HepG2 (cell line): ENCODE data around the gene FBXL7. TPM values are rescaled to one million over a fixed set of nuclear protein-coding genes. Genes with fewer than 3 reads are reported as not detected.

Experiments used
- ATAC-seq: fragments of 200-7000 bp; cut with Tn5 transposase; 3 replicates; pipeline ENCODE4 v1.9.1; 2020; ENCODE audit warnings: mild to moderate bottlenecking, moderate library complexity
- BruUV-seq: library from RNA; stranded (reverse); fragments of 400-500 nt; replicated peaks from 2 replicates; lab custom pipeline; 2021; lab: Mats Ljungman, UMichigan
- CTCF ChIA-PET: fragments of 300-600 bp; formaldehyde crosslinking; extraction: SDS; loops from one replicate; lab custom pipeline; 2021; ENCODE audit warnings: low total read pairs, inconsistent platforms, low intra/inter-chr PET ratio; lab: Yijun Ruan, JAX
- POLR2A ChIA-PET: fragments of 350-600 bp; sonication (Branson Sonifier 250); formaldehyde crosslinking; loops from one replicate; lab custom pipeline; 2020; ENCODE audit warnings: antibody characterized with exemption, inconsistent platforms; lab: Yijun Ruan, JAX
- DNase-seq: peaks from one replicate; pipeline ENCODE4 v3.0.0-alpha.2; 2015; ENCODE audit warnings: low spot score
- FAIRE-seq: peaks from 3 replicates; lab custom pipeline; 2011; peaks lifted over from hg19 to GRCh38; lab: Jason Lieb, UNC
- H2AFZ ChIP-seq: one replicate; pipeline ENCODE4 v1.6.1; 2011; ENCODE audit warnings: low read length, inconsistent platforms
- H3K27ac ChIP-seq: fragments of 300-600 bp; 3 replicates; pipeline ENCODE4 v1.8.0; 2011; ENCODE audit warnings: mixed run types, mild to moderate bottlenecking, mixed read lengths, low read length, inconsistent platforms; ENCODE audit not compliant: insufficient read depth; ENCODE audit errors: extremely low read length
- H3K27me3 ChIP-seq, 2 experiments: fragments of 200-600 bp in 1 of 2; 2 replicates in 1 of 2; 3 replicates in 1 of 2; pipeline versions ENCODE4 v1.6.0 to v1.8.0; 2011; ENCODE audit warnings: low read length in 2 of 2, mild to moderate bottlenecking in 2 of 2, moderate library complexity in 2 of 2, inconsistent platforms in 1 of 2; ENCODE audit not compliant: insufficient read depth in 2 of 2, control insufficient read depth in 1 of 2
- H3K36me3 ChIP-seq, 2 experiments: fragments of 200-600 bp in 1 of 2; replicated peaks in 1 of 2; 2 replicates in 1 of 2; 3 replicates in 1 of 2; pipeline versions ENCODE4 v1.5.1 to v1.8.0; 2011; ENCODE audit warnings: low read length in 2 of 2, inconsistent platforms in 1 of 2; ENCODE audit not compliant: insufficient read depth in 2 of 2, control insufficient read depth in 1 of 2
- H3K4me1 ChIP-seq: 2 replicates; pipeline ENCODE4 v1.5.1; 2012; ENCODE audit warnings: low read length, inconsistent platforms; ENCODE audit not compliant: insufficient read depth
- H3K4me2 ChIP-seq: 2 replicates; pipeline ENCODE4 v1.6.0; 2011; ENCODE audit warnings: low read depth, low read length, inconsistent platforms
- H3K4me3 ChIP-seq, 3 experiments: fragments of 200-600 bp in 1 of 3; sonication (generic), shearing (Covaris generic) in 1 of 3; replicated peaks in 1 of 3; 2 replicates each; pipeline ENCODE4 v1.5.1; 2011 to 2016; ENCODE audit warnings: low read length in 3 of 3, inconsistent platforms in 2 of 3, low read depth in 2 of 3, mild to moderate bottlenecking in 2 of 3, control low read depth in 1 of 3, mixed read lengths in 1 of 3; ENCODE audit not compliant: insufficient read depth in 1 of 3
- H3K79me2 ChIP-seq: one replicate; pipeline ENCODE4 v1.6.1; 2011; ENCODE audit warnings: low read length, inconsistent platforms; ENCODE audit not compliant: insufficient read depth
- H3K9ac ChIP-seq: 2 replicates; pipeline ENCODE4 v1.6.0; 2011; ENCODE audit warnings: mild to moderate bottlenecking, low read depth, low read length, inconsistent platforms; ENCODE audit not compliant: insufficient read depth
- H3K9me3 ChIP-seq: 2 replicates; pipeline ENCODE4 v1.5.1; 2012; ENCODE audit warnings: mild to moderate bottlenecking, low read length
- H4K20me1 ChIP-seq: 2 replicates; pipeline ENCODE4 v1.6.0; 2011; ENCODE audit warnings: inconsistent platforms, mild to moderate bottlenecking, low read length, moderate library complexity; ENCODE audit not compliant: insufficient read depth
- CTCF ChIP-seq: sonication (generic); formaldehyde crosslinking; IDR thresholded peaks from 2 replicates; pipeline ENCODE4 v1.5.0; 2020; ENCODE audit warnings: mild to moderate bottlenecking, missing genetic modification reagents, moderate library complexity
- HOXA5 ChIP-seq: sonication (generic); formaldehyde crosslinking; IDR thresholded peaks from 2 replicates; pipeline ENCODE4 v1.4.0; 2020; ENCODE audit warnings: missing genetic modification reagents
- KIAA2018 ChIP-seq: sonication (generic); formaldehyde crosslinking; IDR thresholded peaks from 2 replicates; pipeline ENCODE4 v1.5.0; 2020; ENCODE audit warnings: mild to moderate bottlenecking, missing genetic modification reagents, borderline replicate concordance
- MIER2 ChIP-seq: IDR thresholded peaks from 2 replicates; pipeline ENCODE4 v1.6.1; 2016; ENCODE audit warnings: missing biosample characterization, missing genetic modification reagents
- WGBS: methylation state at CpG from one replicate; pipeline ENCODE4 v1.1.6; 2017; ENCODE audit warnings: low lambda C conversion rate; 5-methylcytosine and 5-hydroxymethylcytosine counted together
- in situ Hi-C: cut with HindIII; loops from 2 replicates; pipeline ENCODE4 v1.10.0; 2017; ENCODE audit warnings: low pct_unique_long_range_greater_than_20kb; ENCODE audit not compliant: extremely low pct_ligation_motif_present
- intact Hi-C: fragments of 100-400 bp; cut with micrococcal nuclease; formaldehyde crosslinking; loops from one replicate; pipeline ENCODE4 v1.10.0; 2022; ENCODE audit not compliant: unreplicated experiment
- polyA plus RNA-seq, 8 experiments: library from polyadenylated mRNA; depleted of rRNA in 3 of 8; stranded (reverse) in 7 of 8; unstranded in 1 of 8; fragments of >200 nt; fragmentation: Illumina TruSeq in 4 of 8; extraction: Trizol in 4 of 8; gene quantifications; 2 replicates each; pipeline versions ENCODE4 v1.2.1 to v1.2.3, GENCODE V29; 2011 to 2016; ENCODE audit warnings: low read depth in 4 of 8, missing spikeins in 1 of 8, mixed read lengths in 1 of 8; ENCODE audit not compliant: insufficient read depth in 1 of 8
- total RNA-seq, 5 experiments: library from RNA; depleted of rRNA; stranded (reverse); fragments of >200 nt; fragmentation: Illumina TruSeq; extraction: Trizol; gene quantifications; 2 replicates each; pipeline ENCODE4 v1.2.3, GENCODE V29; 2016; ENCODE audit warnings: low read depth in 1 of 5

The FBXL7 gene
- total and polyA plus RNA-seq, 2 of the 13 experiments (the other 11 are each of a cell fraction or from before 2014, with no cell fraction given), result 0.07 TPM; not detected in 1

GRCh38 chr5:15734058-15734457 is 234.1 kb downstream of the FBXL7 start:
- Histone ChIP-seq H3K9ac (no peak overlapping the region), H3K9me3 (no peaks in the 10 kb centered on the region; the same call in 1 of the 2 replicates), H3K36me3 (no peaks in the 10 kb centered on the region), H3K27me3 (no peaks in the 10 kb centered on the region), H3K27ac (no peak overlapping the region), H3K4me3 (no peak overlapping the region), H3K4me2 (no peak overlapping the region), H3K4me1 (no peaks in the 10 kb centered on the region), H3K79me2 (no peaks in the 10 kb centered on the region), H2AFZ (no peak overlapping the region), H4K20me1 (no peaks in the 10 kb centered on the region)
- intact Hi-C loops (no loop called here), in situ Hi-C loops (no loop called here)
- no peak for TF ChIP-seq HOXA5 (CRISPR knock-in tag)
- TF ChIP-seq CTCF, result 0 out of 2 replicates have a peak, but pooled peaks have one; percentile 13
- TF ChIP-seq MIER2, result 0 out of 2 replicates have a peak, but pooled peaks have one; percentile 26
- no peak for FAIRE-seq
- POLR2A ChIA-PET, result no interaction called here
- 8% methylated on average over 7 of the region's 7 CpGs for WGBS
- peak; percentile 54; the same call in 2 of the 3 replicates for ATAC-seq
- no peak for DNase-seq
- CTCF ChIA-PET, result no interaction called here
- no TSS peak for BruUV-seq

GRCh38 chr5:15737036-15737821 is 237.2 kb downstream of the FBXL7 start:
- no peak for ATAC-seq
- no peak for DNase-seq
- intact Hi-C loops, result no loop called here
- FAIRE-seq, result no peak
- in situ Hi-C loops, result no loop called here
- Histone ChIP-seq H3K36me3 (no peaks in the 10 kb centered on the region), H3K4me1 (no peaks in the 10 kb centered on the region), H3K27ac (no peak overlapping the region), H3K27me3 (no peaks in the 10 kb centered on the region), H3K79me2 (no peaks in the 10 kb centered on the region), H3K4me3 (no peak overlapping the region), H4K20me1 (no peaks in the 10 kb centered on the region), H3K9ac (no peak overlapping the region), H2AFZ (no peak overlapping the region), H3K4me2 (no peak overlapping the region), H3K9me3 (peaks cover 9% of the 10 kb centered on the region)
- CTCF ChIA-PET, result no interaction called here
- POLR2A ChIA-PET, result no interaction called here
- no TSS peak for BruUV-seq
- WGBS, result 18% methylated on average over 8 of the region's 8 CpGs
- TF ChIP-seq KIAA2018 (CRISPR knock-in tag), result no peak
